ENCODE measurements around the gene SPIN3.
A peak's percentile ranks its signal among the peaks of the same experiment; 100 is the strongest.
"Not testable (repeated sequence)": the region's sequence is repeated elsewhere in the genome, so short reads cannot be mapped to it uniquely, and the experiment has no call there.

Gene SPIN3

GRCh38 chrX:56995271-56995994 lies at the start of gene SPIN3:
Gene SPIN3 (minus strand): TSS chrX:56995541. CDS start chrX:56994947, 594 bp downstream.
- DNase-seq (ENCODE audit: low read depth in 2 of 2, low spot score in 1 of 2), result peak in 1 of 2 donors; percentile 9

- no peak for DNase-seq (ENCODE audit: low read depth in 2 of 2, low spot score in 1 of 2)
Measured at GRCh38 chrX:57044245-57044644, 48.9 kb upstream of the SPIN3 start.

GRCh38 chrX:57037265-57037664 lies 41.9 kb upstream of the SPIN3 start:
- DNase-seq (ENCODE audit: low read depth in 2 of 2, low spot score in 1 of 2), result not testable (repeated sequence)

GRCh38 chrX:56994375-56995270 lies 718 bp downstream of the SPIN3 start:
- DNase-seq (ENCODE audit: low read depth in 2 of 2, low spot score in 1 of 2), result no peak

- no peak for DNase-seq (ENCODE audit: low read depth in 2 of 2, low spot score in 1 of 2)
Measured at GRCh38 chrX:56987741-56988140, 7.6 kb downstream of the SPIN3 start.

GRCh38 chrX:56986138-56986537 lies 9.2 kb downstream of the SPIN3 start:
- no peak for DNase-seq (ENCODE audit: low read depth in 2 of 2, low spot score in 1 of 2)

GRCh38 chrX:56978172-56978571 lies 17.2 kb downstream of the SPIN3 start:
- DNase-seq (ENCODE audit: low read depth in 2 of 2, low spot score in 1 of 2), result peak in 1 of 2 donors; percentile 14

GRCh38 chrX:56975611-56976010 lies 19.7 kb downstream of the SPIN3 start:
- no peak for DNase-seq (ENCODE audit: low read depth in 2 of 2, low spot score in 1 of 2)

GRCh38 chrX:56974408-56974807 lies 20.9 kb downstream of the SPIN3 start:
- DNase-seq (ENCODE audit: low read depth in 2 of 2, low spot score in 1 of 2), result no peak

GRCh38 chrX:56969559-56969958 lies 25.8 kb downstream of the SPIN3 start:
- no peak for DNase-seq (ENCODE audit: low read depth in 2 of 2, low spot score in 1 of 2)

- DNase-seq (ENCODE audit: low read depth in 2 of 2, low spot score in 1 of 2), result no peak
Measured at GRCh38 chrX:56968980-56969379, 26.4 kb downstream of the SPIN3 start.

- DNase-seq (ENCODE audit: low read depth in 2 of 2, low spot score in 1 of 2), result no peak
Measured at GRCh38 chrX:56963377-56963776, 32.0 kb downstream of the SPIN3 start.

- DNase-seq (ENCODE audit: low read depth in 2 of 2, low spot score in 1 of 2), result no peak
Measured at GRCh38 chrX:56947699-56948098, 47.6 kb downstream of the SPIN3 start.

GRCh38 chrX:56946201-56946600 lies 49.1 kb downstream of the SPIN3 start:
- DNase-seq (ENCODE audit: low read depth in 2 of 2, low spot score in 1 of 2), result not testable (repeated sequence)

- DNase-seq (ENCODE audit: low read depth in 2 of 2, low spot score in 1 of 2), result not testable (repeated sequence)
Measured at GRCh38 chrX:56945226-56945625, 50.1 kb downstream of the SPIN3 start.

- DNase-seq (ENCODE audit: low read depth in 2 of 2, low spot score in 1 of 2), result no peak
Measured at GRCh38 chrX:56943264-56943663, 52.1 kb downstream of the SPIN3 start.
